HG03097 (cell line): Measurements from ENCODE around the gene PLAAT5.
"Not testable (repeated sequence)": the region's sequence is repeated elsewhere in the genome, so short reads cannot be mapped to it uniquely, and the experiment has no call there.

Experiments used
- ATAC-seq: cut with Tn5 transposase; IDR thresholded peaks from one replicate; pipeline ENCODE4 v1.9.1; 2021; ENCODE audit not compliant: unreplicated experiment, low FRiP score

The PLAAT5 gene

GRCh38 chr11:63489879-63490278 lies 1.1 kb downstream of the PLAAT5 start:
- ATAC-seq, result no peak

- ATAC-seq, result no peak
These were observed 2.2 kb downstream of the PLAAT5 start for GRCh38 chr11:63488789-63489188.

GRCh38 chr11:63485777-63486176 lies 5.2 kb downstream of the PLAAT5 start:
- ATAC-seq, result no peak

GRCh38 chr11:63480039-63480438 lies 10.9 kb downstream of the PLAAT5 start:
- no peak for ATAC-seq

- no peak for ATAC-seq
These were observed 12.1 kb downstream of the PLAAT5 start for GRCh38 chr11:63478896-63479295.

- no peak for ATAC-seq
These were observed 14.3 kb downstream of the PLAAT5 start for GRCh38 chr11:63476618-63477017.

GRCh38 chr11:63472372-63472771 lies 18.6 kb downstream of the PLAAT5 start:
- no peak for ATAC-seq

- no peak for ATAC-seq
These were observed 20.7 kb downstream of the PLAAT5 start for GRCh38 chr11:63470311-63470710.

- ATAC-seq, result no peak
These were observed 28.8 kb downstream of the PLAAT5 start for GRCh38 chr11:63462137-63462536.

GRCh38 chr11:63459586-63459985 lies 31.4 kb downstream of the PLAAT5 start:
- ATAC-seq, result no peak

- ATAC-seq, result no peak
These were observed 42.3 kb downstream of the PLAAT5 start for GRCh38 chr11:63448646-63449045.

- no peak for ATAC-seq
These were observed 45.2 kb downstream of the PLAAT5 start for GRCh38 chr11:63445720-63446119.

- no peak for ATAC-seq
These were observed 45.8 kb downstream of the PLAAT5 start for GRCh38 chr11:63445118-63445517.

- ATAC-seq, result no peak
These were observed 46.8 kb downstream of the PLAAT5 start for GRCh38 chr11:63444160-63444559.

- no peak for ATAC-seq
These were observed 47.3 kb downstream of the PLAAT5 start for GRCh38 chr11:63443714-63444113.

GRCh38 chr11:63435831-63436230 lies 55.1 kb downstream of the PLAAT5 start:
- ATAC-seq, result not testable (repeated sequence)

- not testable (repeated sequence) for ATAC-seq
These were observed 55.6 kb downstream of the PLAAT5 start for GRCh38 chr11:63435351-63435750.

- ATAC-seq, result not testable (repeated sequence)
These were observed 60.2 kb downstream of the PLAAT5 start for GRCh38 chr11:63430731-63431130.

GRCh38 chr11:63427971-63428508 lies 62.9 kb downstream of the PLAAT5 start:
- no peak for ATAC-seq

GRCh38 chr11:63417174-63417852 lies 73.7 kb downstream of the PLAAT5 start:
- ATAC-seq, result no peak
